Uterus (tissue), 2 donors: ENCODE data around the gene FANCF.

ENCODE experiments used
- CTCF ChIP-seq, 4 experiments: fragments of 200-600 bp in 2 of 4; fragments of 450-650 bp in 2 of 4; sonication (generic) in 2 of 4; IDR thresholded peaks; one replicate each; pipeline ENCODE4 v1.5.1; 2016 to 2019; ENCODE audit warnings: antibody characterized with exemption in 4 of 4, mild to moderate bottlenecking in 2 of 4, moderate library complexity in 1 of 4
- POLR2A ChIP-seq, 2 donors: fragments of 450-650 bp; IDR thresholded peaks; one replicate each; pipeline ENCODE4 v1.6.1; 2016; ENCODE audit warnings: antibody characterized with exemption in 2 of 2, mild to moderate bottlenecking in 1 of 2, moderate library complexity in 1 of 2

- TF ChIP-seq CTCF (IDR thresholded peaks at IDR 0.05) (no peak), POLR2A (IDR thresholded peaks at IDR 0.05) (no peak)
These were observed 43.5 kb downstream of the FANCF start for GRCh38 chr11:22582151-22582410.
